ENCODE results near the gene LRIG2. TPM values are rescaled to one million over a fixed set of nuclear protein-coding genes. Genes with fewer than 3 reads are reported as not detected.
"Not testable (repeated sequence)": the region's sequence is repeated elsewhere in the genome, so short reads cannot be mapped to it uniquely, and the experiment has no call there.

LRIG2 gene, protein sequence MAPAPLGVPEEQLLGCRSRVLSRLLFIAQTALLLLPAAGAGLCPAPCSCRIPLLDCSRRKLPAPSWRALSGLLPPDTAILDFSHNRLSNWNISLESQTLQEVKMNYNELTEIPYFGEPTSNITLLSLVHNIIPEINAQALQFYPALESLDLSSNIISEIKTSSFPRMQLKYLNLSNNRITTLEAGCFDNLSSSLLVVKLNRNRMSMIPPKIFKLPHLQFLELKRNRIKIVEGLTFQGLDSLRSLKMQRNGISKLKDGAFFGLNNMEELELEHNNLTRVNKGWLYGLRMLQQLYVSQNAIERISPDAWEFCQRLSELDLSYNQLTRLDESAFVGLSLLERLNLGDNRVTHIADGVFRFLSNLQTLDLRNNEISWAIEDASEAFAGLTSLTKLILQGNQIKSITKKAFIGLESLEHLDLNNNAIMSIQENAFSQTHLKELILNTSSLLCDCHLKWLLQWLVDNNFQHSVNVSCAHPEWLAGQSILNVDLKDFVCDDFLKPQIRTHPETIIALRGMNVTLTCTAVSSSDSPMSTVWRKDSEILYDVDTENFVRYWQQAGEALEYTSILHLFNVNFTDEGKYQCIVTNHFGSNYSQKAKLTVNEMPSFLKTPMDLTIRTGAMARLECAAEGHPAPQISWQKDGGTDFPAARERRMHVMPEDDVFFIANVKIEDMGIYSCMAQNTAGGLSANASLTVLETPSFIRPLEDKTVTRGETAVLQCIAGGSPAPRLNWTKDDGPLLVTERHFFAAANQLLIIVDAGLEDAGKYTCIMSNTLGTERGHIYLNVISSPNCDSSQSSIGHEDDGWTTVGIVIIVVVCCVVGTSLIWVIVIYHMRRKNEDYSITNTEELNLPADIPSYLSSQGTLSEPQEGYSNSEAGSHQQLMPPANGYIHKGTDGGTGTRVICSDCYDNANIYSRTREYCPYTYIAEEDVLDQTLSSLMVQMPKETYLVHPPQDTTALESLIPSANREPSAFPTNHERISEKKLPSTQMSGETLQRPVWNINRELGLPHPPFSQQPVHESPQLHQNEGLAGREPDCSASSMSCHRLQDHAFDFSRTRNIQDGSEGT
- total RNA-seq, result 1 to 10 TPM; 5.6 to 6.5 TPM

DNA sequence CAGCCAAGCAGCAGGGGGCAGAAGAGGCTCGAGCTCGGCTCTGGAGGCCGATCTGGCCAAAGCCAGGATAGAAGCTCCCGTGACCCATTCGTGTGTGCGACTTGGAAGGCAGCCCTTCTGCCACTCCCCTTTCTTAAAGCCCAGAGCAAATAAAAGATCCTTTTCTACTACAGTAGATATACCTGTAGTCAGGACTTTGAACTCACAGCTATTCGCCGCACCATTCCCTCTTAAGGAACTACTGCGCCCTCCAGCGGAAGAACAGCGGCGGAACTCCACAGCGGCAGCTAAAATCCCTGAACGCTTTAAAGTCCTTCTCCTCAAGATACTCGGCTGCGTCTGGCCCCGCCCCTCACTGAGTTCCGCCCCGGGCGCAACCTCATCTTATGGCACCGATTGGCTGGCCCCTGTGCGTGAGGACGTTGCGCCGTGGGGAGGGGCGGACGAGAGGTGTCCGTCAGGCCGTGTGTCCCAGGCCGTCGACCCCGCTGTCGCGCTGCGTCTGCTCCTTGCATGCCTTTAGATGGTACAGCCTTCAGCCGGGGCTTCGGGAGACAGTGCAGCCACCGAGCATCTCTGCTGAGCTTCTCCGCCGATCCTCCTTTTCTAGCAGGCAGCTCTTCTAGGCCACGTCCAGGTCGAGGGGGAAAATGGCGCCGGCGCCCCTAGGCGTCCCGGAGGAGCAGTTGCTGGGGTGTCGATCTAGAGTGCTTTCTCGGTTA lies at the start of gene LRIG2:
LRIG2 (plus strand) TSS at position 442 of the 722 bp plus-strand sequence; CDS start at position 651, 209 bp downstream.
- H3K36me3 Mint-ChIP-seq, result peaks cover 6% of the 10 kb centered on the region
- peak within 1 kb of the TSS; percentile 92 for H3K4me3 Mint-ChIP-seq
- peaks cover 1% of the 10 kb centered on the region for H3K9me3 Mint-ChIP-seq
- peak; percentile 97 for DNase-seq
- peaks cover 22% of the 10 kb centered on the region for H3K4me1 Mint-ChIP-seq
- H3K27ac Mint-ChIP-seq, result peak within 1 kb of the TSS; percentile 92
- no peaks in the 10 kb centered on the region for H3K27me3 Mint-ChIP-seq

DNA sequence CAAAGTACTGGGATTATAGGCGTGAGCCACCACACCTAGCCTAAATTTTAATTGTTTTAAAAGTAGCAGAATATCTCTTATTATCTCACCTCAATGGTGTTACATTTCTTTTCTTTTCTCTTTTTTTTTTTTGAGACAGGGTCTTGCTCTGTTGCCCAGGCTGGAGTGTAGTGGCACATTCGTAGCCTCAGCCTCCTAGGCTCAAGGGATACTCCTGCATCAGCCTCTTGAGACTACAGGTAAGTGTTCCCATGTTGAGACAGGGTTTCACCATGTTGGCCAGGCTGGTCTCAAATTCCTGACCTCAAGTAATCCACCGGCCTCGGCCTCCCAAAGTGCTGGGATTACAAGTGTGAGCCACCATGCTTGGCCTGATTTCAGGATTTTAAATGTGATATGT lies 49.7 kb upstream of the LRIG2 start:
- not testable (repeated sequence) for H3K27ac Mint-ChIP-seq, H3K36me3 Mint-ChIP-seq, H3K4me3 Mint-ChIP-seq, H3K4me1 Mint-ChIP-seq, H3K27me3 Mint-ChIP-seq, H3K9me3 Mint-ChIP-seq, DNase-seq

DNA sequence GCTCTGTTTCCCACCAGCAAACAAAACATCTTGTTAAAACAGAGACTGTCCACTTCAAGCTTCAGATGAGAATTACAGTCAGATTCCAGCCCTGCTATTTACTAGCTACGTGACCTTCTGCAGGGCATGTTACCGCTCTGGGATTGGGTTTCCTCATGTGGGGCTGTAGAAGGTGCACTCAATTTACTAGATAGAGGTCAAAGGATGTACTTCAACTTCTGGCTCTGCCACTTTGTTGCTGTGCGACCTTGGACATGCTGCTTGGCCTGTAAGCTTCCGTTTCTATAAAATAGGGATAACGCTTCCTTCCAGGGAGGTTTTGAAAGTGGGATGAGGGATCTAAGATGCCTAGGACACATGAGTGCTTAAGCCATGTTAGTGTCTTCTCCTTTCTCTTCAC lies 46.0 kb upstream of the LRIG2 start:
- no peak overlapping the region for H3K27ac Mint-ChIP-seq
- peaks cover 10% of the 10 kb centered on the region for H3K4me1 Mint-ChIP-seq
- DNase-seq, result no peak
- no peaks in the 10 kb centered on the region for H3K27me3 Mint-ChIP-seq
- no peaks in the 10 kb centered on the region for H3K9me3 Mint-ChIP-seq
- H3K36me3 Mint-ChIP-seq, result no peaks in the 10 kb centered on the region
- H3K4me3 Mint-ChIP-seq, result no peak overlapping the region

DNA sequence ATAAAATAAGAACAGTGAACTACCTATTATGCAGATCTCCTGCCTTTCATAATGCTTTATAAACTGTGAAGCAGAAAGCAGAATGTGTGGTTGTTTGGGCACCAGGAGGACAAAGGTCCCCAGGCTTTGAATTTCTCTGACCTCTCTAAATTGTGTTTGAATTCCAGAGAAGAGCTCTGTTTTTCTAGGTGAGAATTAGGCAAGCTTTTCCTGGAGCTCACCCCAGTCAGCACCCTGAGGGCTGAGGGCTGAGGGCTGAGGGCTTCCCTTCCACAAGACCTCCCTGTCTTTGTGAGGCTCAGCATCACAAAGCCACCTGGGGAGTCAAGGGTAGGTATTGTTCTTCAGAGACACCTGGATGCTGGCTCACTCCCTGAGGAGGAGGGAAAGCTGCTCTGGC lies 45.5 kb upstream of the LRIG2 start:
- no peak overlapping the region for H3K27ac Mint-ChIP-seq
- no peaks in the 10 kb centered on the region for H3K27me3 Mint-ChIP-seq
- DNase-seq, result no peak
- H3K9me3 Mint-ChIP-seq, result no peaks in the 10 kb centered on the region
- no peaks in the 10 kb centered on the region for H3K36me3 Mint-ChIP-seq
- H3K4me1 Mint-ChIP-seq, result peaks cover 10% of the 10 kb centered on the region
- H3K4me3 Mint-ChIP-seq, result no peak overlapping the region

DNA sequence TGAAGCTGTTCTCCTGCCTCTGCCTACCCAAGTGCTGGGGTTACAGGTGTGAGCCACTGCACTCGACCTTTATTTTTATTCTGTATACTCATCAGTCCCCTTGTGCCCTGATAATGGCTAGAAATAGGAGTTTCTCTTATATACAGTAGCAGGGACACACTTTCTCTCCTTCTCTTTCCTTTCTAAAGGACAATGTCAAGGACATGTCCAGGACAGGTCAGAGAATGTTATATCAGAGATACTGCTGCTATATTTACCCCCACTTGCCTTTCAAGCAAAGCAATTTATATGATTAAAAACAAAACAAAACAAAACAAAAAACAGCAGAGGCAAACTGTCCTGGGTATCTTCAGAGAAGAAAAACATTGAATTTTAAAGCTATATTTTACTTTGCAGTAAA lies 43.2 kb upstream of the LRIG2 start:
- DNase-seq, result no peak
- no peaks in the 10 kb centered on the region for H3K27me3 Mint-ChIP-seq
- H3K9me3 Mint-ChIP-seq, result no peaks in the 10 kb centered on the region
- H3K27ac Mint-ChIP-seq, result no peak overlapping the region
- H3K4me3 Mint-ChIP-seq, result no peak overlapping the region
- H3K4me1 Mint-ChIP-seq, result peaks cover 10% of the 10 kb centered on the region
- H3K36me3 Mint-ChIP-seq, result no peaks in the 10 kb centered on the region

DNA sequence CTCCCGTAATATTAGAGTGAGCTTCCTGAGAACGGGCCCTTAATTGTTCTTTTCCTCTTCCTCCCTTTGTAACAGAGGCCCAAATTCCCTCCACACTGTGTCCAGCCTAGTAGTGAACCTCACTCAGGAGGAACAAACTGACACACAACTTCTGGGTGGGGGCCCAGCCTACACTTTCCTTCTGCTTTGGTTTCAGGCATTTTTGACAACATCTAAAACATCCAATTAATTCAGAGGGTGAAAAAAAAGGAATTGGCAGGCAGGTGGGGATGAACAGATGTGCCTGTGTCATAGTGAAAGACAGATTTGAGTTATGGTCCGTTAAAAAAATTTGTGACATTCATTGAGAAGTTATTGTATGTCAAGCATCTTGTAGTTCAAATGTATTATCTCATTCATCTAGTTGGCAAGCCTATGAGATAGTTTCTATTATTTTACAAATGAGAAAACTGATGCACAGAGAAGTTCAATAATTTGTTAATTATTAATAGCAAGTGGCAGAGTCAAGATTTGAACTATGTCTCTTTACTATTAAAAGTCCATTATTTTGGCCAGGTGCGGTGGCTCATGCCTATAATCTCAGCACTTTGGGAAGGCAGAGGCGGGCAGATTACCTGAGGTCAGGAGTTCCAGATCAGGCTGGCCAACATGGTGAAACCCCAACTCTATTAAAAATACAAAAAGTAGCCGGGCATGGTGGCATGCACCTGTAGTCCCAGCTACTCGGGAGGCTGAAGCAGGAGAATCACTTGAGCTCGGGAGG lies 41.6 kb upstream of the LRIG2 start:
- Mint-ChIP-seq H3K27me3 (no peaks in the 10 kb centered on the region), H3K4me1 (peaks cover 10% of the 10 kb centered on the region), H3K36me3 (no peaks in the 10 kb centered on the region), H3K9me3 (no peaks in the 10 kb centered on the region), H3K4me3 (no peak overlapping the region), H3K27ac (no peak overlapping the region)
- no peak for DNase-seq

DNA sequence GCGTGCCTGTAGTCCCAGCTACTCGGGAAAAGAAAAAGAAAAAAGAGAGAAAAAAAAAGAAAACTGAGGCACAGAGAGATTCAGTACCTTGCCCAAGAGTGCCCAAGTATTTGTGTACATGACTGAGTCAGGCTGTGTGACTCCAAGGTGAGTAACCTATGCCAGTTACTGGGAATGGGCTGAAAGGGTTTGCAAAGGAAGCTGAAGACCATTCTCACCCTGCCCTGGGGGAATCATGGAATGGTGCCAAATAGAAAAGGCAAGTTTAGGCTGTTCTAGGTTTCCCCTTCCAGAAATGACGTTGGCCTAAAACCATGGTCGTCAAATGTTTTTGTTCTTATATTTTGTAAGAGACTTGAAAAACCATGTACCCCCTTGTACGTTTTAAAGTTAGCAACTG lies 37.9 kb upstream of the LRIG2 start:
- no peak overlapping the region for H3K4me3 Mint-ChIP-seq
- DNase-seq, result no peak
- no peak overlapping the region for H3K27ac Mint-ChIP-seq
- H3K27me3 Mint-ChIP-seq, result no peaks in the 10 kb centered on the region
- H3K9me3 Mint-ChIP-seq, result no peaks in the 10 kb centered on the region
- no peaks in the 10 kb centered on the region for H3K36me3 Mint-ChIP-seq
- H3K4me1 Mint-ChIP-seq, result peaks cover 8% of the 10 kb centered on the region

DNA sequence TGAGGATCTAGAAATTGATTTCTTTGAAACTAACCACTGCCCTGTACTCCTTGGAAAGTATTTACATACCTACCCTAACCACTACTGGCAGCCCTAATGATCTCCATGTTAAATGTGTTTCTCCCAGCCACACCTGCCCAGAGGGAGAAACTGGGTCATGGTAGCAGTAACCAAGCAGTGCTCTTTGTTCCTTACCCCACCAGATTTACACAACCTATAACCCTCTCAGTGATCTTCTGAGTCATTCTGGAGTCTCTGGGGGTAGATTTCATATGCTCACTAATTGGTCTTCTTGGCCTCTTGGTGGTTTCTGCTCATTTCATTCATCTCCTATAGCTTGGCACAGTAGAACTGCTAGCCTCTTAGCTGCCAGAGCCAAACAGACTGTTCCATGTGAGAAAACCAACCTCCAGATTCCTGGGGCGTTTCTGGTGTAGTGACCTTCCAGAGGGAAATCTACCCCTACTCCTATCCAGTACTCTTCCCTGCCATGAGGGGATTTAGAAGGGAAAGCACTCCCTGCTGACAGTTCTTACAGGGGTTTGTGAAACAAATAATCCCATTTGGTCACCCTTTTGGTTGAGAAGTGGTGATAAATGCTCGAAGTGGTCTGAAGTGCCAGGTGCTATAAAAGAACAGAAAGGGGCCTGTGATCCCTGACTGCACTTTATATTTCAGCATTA lies 36.2 kb upstream of the LRIG2 start:
- H3K27me3 Mint-ChIP-seq, result no peaks in the 10 kb centered on the region
- H3K4me1 Mint-ChIP-seq, result peaks cover 5% of the 10 kb centered on the region
- H3K36me3 Mint-ChIP-seq, result no peaks in the 10 kb centered on the region
- H3K27ac Mint-ChIP-seq, result no peak overlapping the region
- no peak for DNase-seq
- no peak overlapping the region for H3K4me3 Mint-ChIP-seq
- no peaks in the 10 kb centered on the region for H3K9me3 Mint-ChIP-seq

DNA sequence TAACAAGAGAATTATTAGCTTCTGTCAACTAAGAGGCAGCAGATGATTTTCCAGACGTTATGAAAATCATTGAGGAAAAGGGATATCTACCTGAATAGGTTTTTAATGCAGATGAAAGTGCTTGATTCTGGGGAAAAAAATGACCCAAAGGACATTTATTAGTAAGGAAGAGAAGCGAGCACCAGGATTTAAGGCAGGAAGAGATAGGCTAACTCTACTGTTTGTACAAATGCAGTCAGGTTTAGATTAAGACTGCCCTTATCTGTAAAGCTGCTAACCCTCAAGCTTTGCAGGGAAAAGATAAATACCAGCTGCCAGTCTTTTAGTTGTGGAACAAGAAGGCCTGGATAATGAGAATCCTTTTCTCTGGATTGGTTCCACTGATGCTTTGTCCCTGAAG lies 33.0 kb upstream of the LRIG2 start:
- H3K4me1 Mint-ChIP-seq, result peaks cover 21% of the 10 kb centered on the region
- peaks cover under 1% of the 10 kb centered on the region for H3K36me3 Mint-ChIP-seq
- no peak for DNase-seq
- H3K4me3 Mint-ChIP-seq, result no peak overlapping the region
- no peak overlapping the region for H3K27ac Mint-ChIP-seq
- no peaks in the 10 kb centered on the region for H3K27me3 Mint-ChIP-seq
- H3K9me3 Mint-ChIP-seq, result no peaks in the 10 kb centered on the region

DNA sequence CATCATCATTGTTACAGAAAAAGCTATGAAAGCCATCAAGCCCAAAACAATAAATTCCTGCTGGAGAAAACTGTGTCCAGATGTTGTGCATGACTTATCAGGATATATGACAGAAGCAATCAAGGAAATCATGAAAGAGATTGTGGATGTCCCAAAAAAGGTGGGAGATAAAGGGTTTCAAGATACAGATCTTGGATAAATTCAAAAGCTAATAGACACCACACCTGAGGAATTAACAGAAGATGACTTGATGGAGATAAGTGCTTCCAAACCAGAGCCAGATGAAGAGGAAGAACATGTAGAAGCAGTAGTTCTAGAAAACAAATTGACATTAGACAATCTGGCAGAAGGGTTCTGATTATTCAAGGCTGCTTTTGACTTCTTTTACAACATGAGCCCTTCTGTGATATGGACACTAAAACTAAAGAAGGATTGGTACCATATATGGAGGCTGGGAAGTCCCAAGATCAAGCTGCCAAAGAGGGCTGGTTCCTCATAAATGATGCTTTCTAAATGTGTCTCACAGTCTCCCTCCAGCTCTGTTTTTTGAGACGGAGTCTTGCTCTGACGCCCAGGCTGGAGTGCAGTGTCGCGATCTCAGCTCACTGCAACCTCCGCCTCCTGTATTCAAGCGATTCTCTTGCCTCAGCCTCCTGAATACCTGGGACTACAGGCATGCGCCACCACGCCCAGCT lies 32.1 kb upstream of the LRIG2 start:
- Mint-ChIP-seq H3K4me1 (peaks cover 21% of the 10 kb centered on the region), H3K4me3 (no peak overlapping the region), H3K27ac (no peak overlapping the region), H3K36me3 (peaks cover 2% of the 10 kb centered on the region), H3K27me3 (no peaks in the 10 kb centered on the region), H3K9me3 (no peaks in the 10 kb centered on the region)
- DNase-seq, result no peak

DNA sequence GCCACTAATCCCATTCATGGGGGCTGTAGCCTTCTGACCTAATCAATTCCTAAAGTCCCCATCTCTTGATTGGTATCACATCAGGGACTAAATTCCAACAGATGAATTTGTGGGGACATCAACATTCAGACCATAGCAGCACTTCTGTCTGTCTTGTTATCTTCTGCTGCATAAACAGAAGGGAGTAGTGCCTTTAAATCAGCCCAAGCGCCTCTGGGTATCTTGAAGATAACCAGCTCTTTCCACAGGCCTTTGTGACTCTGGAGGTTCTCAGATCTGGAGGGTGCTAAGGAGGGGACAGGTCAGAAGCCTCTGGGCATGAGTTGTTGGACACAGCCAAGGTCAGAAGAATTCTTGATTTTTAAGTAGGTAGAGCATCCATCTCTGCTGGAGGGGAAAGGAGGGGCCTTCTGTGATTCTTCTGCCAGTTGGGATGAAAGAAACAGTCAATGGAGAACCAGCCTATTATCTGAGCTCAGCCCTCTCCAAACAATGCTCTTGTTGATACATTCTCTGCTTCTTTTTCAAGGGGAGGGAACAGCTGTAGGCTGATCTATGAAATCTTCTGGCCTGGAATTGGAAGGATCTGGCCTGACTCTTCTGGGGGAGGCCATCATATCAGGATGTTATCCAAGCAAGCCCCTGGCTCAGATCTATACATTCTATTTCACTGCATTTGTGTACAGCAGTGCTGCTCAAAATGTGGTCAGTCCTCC lies 31.3 kb upstream of the LRIG2 start:
- H3K27me3 Mint-ChIP-seq, result no peaks in the 10 kb centered on the region
- peak overlapping the region; percentile 21 for H3K27ac Mint-ChIP-seq
- DNase-seq, result no peak
- H3K9me3 Mint-ChIP-seq, result no peaks in the 10 kb centered on the region
- H3K4me1 Mint-ChIP-seq, result peaks cover 23% of the 10 kb centered on the region
- H3K4me3 Mint-ChIP-seq, result no peak overlapping the region
- peaks cover 2% of the 10 kb centered on the region for H3K36me3 Mint-ChIP-seq

DNA sequence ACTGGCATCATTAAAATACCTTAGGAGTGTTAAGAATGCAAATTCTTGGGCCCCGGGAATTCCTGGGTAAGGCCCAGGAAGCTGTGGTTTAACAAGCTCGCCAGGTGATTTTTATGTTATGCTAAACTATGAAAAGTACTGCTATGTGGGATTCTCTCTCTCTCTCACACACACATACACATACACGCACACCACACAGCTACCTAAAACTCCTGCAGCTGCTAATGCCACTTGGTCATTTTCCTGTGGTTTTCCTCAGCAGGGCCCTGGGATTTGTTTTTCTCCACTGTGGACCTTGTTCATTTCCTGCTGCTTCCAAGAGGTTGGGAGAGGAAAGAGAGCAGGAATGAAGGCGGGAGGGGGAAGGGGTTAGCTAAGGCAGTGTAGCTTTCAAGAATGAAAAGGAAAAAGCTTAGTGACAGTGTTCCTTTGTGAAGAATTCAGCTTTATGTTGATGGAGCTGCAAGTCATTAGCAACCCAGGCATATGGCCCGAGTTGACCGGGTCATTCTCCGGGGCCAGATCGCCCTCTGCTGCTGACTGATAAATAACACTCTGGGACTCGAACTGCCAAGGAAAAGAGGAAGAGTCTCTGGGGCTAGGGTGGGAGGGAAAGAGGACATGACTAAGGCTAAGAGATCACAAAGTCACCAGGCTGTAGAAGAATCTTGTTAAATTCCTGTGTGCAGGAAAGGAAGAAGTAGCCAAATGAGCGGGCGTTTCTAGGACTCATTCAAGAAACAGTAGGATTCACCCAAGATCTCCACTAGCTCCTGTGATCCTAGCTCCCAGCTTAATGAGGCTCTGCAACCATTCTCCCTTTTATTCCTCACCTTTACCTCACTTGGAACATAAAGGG lies 30.5 kb upstream of the LRIG2 start:
- Mint-ChIP-seq H3K27me3 (no peaks in the 10 kb centered on the region), H3K27ac (peak overlapping the region; percentile 21), H3K9me3 (no peaks in the 10 kb centered on the region), H3K4me1 (peaks cover 28% of the 10 kb centered on the region), H3K4me3 (peak overlapping the region; percentile 45), H3K36me3 (peaks cover 2% of the 10 kb centered on the region)
- DNase-seq, result peak; percentile 15

Measured in activated naive CD8-positive, alpha-beta T cell treated with anti-CD3 and anti-CD28 coated beads for 36 hours (primary cell).